Glomerular endothelial cell (primary cell): ENCODE data around the gene MED15. TPM values are rescaled to one million over a fixed set of nuclear protein-coding genes. Genes with fewer than 3 reads are reported as not detected.

Experiments
- total RNA-seq: library from RNA; depleted of rRNA; stranded (reverse); fragments of >200 nt; gene quantifications from 2 replicates; pipeline ENCODE4 v1.2.3, GENCODE V29; 2015

MED15 gene
- total RNA-seq, 1 donor from 2014 or later = 108 TPM

Other genes starting within 250 kb of the MED15 start
- 1.8 and 2.7 TPM in 2 replicates for gene RTN4R, start 239.3 kb upstream of the MED15 start, total RNA-seq
- gene DGCR6L, start 187.6 kb upstream of the MED15 start, total RNA-seq = 67.4 and 67.8 TPM in 2 replicates
- 9.6 and 13.8 TPM in 2 replicates for gene ZNF74, start 113.5 kb upstream of the MED15 start, total RNA-seq
- gene SCARF2, start 69.8 kb upstream of the MED15 start, total RNA-seq = 5.8 and 17.4 TPM in 2 replicates
- gene KLHL22, start 11.8 kb upstream of the MED15 start, total RNA-seq = 16.1 and 25.7 TPM in 2 replicates